C4-2B (cell line): ENCODE results near the gene MATN1.

Experiments used
- ZFX ChIP-seq: fragments of 450-650 bp; IDR thresholded peaks from 2 replicates; pipeline ENCODE4 v1.6.1; 2017
- TF ChIP-seq, protein P1 (sequence below): fragments of 450-650 bp; conservative IDR thresholded peaks from 2 replicates; pipeline ENCODE4 v1.5.1; 2017; ENCODE audit warnings: mild to moderate bottlenecking

DNA sequence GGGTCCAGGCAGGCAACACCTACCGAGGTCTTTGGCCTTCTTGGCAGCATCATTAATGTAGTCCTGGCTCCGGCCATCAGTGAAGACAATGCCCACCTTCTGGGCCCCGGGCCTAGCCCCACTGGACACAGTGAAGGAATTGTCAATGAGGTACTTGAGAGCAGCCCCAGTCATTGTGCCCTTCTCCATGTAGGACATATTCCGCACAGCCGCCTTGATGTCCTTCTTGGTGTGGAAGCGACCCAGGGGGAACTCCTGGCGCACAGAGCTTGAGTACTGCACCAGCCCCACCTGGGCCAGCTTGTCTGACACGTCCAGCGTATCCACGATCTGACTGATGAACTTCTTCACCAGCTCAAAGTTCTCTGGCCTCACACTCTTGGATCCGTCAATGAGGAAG lies 7.5 kb downstream of the MATN1 start:
- TF ChIP-seq, protein P1, sequence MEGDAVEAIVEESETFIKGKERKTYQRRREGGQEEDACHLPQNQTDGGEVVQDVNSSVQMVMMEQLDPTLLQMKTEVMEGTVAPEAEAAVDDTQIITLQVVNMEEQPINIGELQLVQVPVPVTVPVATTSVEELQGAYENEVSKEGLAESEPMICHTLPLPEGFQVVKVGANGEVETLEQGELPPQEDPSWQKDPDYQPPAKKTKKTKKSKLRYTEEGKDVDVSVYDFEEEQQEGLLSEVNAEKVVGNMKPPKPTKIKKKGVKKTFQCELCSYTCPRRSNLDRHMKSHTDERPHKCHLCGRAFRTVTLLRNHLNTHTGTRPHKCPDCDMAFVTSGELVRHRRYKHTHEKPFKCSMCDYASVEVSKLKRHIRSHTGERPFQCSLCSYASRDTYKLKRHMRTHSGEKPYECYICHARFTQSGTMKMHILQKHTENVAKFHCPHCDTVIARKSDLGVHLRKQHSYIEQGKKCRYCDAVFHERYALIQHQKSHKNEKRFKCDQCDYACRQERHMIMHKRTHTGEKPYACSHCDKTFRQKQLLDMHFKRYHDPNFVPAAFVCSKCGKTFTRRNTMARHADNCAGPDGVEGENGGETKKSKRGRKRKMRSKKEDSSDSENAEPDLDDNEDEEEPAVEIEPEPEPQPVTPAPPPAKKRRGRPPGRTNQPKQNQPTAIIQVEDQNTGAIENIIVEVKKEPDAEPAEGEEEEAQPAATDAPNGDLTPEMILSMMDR, result no peak
- TF ChIP-seq ZFX, result no peak
